ENCODE results near the gene MATK.

DNA sequence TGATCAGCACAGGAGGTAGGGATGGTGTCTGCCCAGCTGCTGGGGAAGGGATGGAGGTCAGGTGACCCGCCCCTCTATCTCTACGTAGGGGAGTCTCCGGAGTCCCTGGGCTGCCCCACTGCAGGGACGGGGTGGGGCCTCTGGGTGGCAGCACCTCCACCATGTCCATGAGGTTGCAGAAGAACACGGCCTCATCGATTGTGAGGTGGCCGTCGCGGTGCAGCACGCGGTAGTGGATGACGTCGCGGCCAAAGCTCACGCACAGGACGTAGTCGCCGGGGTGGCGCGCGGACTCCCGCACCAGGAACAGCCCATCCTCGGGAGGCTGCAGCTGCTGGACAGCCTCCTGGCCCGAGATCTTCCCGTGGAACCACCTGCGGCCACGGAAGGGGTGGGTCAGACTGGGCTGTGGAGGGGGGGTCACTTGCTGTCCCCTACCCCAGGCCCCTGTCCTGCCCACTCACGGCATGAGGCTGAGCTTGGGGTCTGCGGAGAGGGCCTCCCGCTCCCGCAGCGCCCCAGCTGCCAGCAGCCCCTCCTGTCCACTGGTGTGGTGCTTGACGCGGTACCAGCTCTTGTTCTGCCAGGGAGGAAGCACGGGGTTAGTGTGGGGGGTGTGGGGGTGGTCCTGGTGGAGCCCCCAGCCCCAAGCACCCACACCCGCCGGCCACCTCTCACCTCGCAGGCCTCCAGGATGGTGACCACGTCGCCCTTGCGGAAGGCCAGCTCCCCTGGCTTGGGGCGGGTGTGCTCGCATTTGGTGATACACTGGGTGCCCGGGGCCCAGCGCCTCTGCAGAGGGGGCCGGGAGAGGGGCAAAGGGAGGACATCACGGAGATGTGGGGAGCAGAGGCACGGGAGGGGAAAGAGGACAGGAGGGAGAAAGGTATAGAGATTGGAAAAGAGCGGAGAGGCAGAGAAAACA is 2.3 kb downstream of the MATK start:
- TF ChIP-seq POLR2A (IDR thresholded peaks at IDR 0.05; ENCODE audit: low read depth, low read length) = no peak
- TF ChIP-seq POLR2AphosphoS5 (IDR thresholded peaks at IDR 0.05; ENCODE audit: low read length) = no peak
- TF ChIP-seq, protein P1, sequence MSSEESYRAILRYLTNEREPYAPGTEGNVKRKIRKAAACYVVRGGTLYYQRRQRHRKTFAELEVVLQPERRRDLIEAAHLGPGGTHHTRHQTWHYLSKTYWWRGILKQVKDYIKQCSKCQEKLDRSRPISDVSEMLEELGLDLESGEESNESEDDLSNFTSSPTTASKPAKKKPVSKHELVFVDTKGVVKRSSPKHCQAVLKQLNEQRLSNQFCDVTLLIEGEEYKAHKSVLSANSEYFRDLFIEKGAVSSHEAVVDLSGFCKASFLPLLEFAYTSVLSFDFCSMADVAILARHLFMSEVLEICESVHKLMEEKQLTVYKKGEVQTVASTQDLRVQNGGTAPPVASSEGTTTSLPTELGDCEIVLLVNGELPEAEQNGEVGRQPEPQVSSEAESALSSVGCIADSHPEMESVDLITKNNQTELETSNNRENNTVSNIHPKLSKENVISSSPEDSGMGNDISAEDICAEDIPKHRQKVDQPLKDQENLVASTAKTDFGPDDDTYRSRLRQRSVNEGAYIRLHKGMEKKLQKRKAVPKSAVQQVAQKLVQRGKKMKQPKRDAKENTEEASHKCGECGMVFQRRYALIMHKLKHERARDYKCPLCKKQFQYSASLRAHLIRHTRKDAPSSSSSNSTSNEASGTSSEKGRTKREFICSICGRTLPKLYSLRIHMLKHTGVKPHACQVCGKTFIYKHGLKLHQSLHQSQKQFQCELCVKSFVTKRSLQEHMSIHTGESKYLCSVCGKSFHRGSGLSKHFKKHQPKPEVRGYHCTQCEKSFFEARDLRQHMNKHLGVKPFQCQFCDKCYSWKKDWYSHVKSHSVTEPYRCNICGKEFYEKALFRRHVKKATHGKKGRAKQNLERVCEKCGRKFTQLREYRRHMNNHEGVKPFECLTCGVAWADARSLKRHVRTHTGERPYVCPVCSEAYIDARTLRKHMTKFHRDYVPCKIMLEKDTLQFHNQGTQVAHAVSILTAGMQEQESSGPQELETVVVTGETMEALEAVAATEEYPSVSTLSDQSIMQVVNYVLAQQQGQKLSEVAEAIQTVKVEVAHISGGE (CRISPR knock-in tag; IDR thresholded peaks at IDR 0.05) = no peak
- no peak for TF ChIP-seq BRCA1 (IDR thresholded peaks at IDR 0.05; ENCODE audit: low read depth, low read length)
- TF ChIP-seq, protein P2, sequence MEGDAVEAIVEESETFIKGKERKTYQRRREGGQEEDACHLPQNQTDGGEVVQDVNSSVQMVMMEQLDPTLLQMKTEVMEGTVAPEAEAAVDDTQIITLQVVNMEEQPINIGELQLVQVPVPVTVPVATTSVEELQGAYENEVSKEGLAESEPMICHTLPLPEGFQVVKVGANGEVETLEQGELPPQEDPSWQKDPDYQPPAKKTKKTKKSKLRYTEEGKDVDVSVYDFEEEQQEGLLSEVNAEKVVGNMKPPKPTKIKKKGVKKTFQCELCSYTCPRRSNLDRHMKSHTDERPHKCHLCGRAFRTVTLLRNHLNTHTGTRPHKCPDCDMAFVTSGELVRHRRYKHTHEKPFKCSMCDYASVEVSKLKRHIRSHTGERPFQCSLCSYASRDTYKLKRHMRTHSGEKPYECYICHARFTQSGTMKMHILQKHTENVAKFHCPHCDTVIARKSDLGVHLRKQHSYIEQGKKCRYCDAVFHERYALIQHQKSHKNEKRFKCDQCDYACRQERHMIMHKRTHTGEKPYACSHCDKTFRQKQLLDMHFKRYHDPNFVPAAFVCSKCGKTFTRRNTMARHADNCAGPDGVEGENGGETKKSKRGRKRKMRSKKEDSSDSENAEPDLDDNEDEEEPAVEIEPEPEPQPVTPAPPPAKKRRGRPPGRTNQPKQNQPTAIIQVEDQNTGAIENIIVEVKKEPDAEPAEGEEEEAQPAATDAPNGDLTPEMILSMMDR (IDR thresholded peaks at IDR 0.05 in 2 of 3, conservative IDR thresholded peaks at IDR 0.05 in 1 of 3; ENCODE audit: control insufficient read depth in 2 of 3, extremely low read depth in 1 of 3, insufficient read depth in 1 of 3, low read depth in 3 of 3, low read length in 3 of 3) = peak; percentile 11 to 23 (median 22); a peak in 1 of 6 replicates
- TF ChIP-seq ZNF384 (IDR thresholded peaks at IDR 0.05; ENCODE audit: borderline replicate concordance, low read depth, low read length) = no peak
- TF ChIP-seq CHD2 (IDR thresholded peaks at IDR 0.05; ENCODE audit: borderline replicate concordance, low read depth, low read length) = no peak
- peak; percentile 36 for TF ChIP-seq RAD21 (IDR thresholded peaks at IDR 0.05; ENCODE audit: insufficient read depth, low read depth, low read length)
- TF ChIP-seq SREBF2 (IDR thresholded peaks at IDR 0.05; ENCODE audit: low read length) = no peak

All from GM12878 (cell line).